ENCODE data around the gene ZBTB42.

ZBTB42 gene

GRCh38 chr14:104813286-104813685 is 12.4 kb downstream of the ZBTB42 start:
- no peak overlapping the region for H3K4me3 ChIP-seq (ENCODE audit: low read length)
- no peak for TF ChIP-seq ZNF274 (IDR thresholded peaks at IDR 0.05; ENCODE audit: low read depth, low read length)

DNA sequence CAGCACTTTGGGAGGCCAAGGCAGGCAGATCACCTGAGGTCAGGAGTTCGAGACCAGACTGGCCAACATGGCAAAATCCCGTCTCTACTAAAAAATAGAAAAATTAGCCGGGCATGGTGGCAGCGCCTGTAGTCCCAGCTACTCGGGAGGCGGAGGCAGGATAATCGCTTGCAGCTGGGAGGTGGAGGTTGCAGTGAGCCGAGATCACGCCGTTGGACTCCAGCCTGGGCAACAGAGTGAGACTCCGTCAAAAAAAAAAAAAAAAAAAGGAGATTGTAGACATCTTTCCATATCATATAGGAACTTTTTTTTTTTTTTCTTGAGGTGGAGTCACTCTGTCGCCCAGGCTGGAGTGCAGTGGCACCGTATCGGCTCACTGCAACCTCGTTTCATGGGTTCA is 13.8 kb downstream of the ZBTB42 start:
- H3K4me3 ChIP-seq (ENCODE audit: low read length), result peak overlapping the region; percentile 88; the same call in 1 of the 2 replicates

DNA sequence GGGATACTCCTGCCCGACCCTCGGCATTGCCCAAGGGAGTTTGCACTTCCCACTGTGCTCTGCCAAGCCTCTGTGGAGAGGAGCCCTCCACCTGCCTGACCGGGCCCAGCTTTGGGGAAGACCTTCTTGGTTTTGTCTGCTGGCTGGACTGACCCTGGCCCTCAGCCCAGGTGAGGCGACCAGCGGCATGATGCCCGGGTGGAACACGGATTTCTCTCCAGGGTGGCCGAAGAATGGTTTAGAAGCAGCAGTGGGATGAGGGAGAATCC is 15.6 kb downstream of the ZBTB42 start:
- peak overlapping the region; percentile 88 for H3K4me3 ChIP-seq (ENCODE audit: low read length)
- no peak for TF ChIP-seq ZNF274 (IDR thresholded peaks at IDR 0.05; ENCODE audit: low read depth, low read length)

DNA sequence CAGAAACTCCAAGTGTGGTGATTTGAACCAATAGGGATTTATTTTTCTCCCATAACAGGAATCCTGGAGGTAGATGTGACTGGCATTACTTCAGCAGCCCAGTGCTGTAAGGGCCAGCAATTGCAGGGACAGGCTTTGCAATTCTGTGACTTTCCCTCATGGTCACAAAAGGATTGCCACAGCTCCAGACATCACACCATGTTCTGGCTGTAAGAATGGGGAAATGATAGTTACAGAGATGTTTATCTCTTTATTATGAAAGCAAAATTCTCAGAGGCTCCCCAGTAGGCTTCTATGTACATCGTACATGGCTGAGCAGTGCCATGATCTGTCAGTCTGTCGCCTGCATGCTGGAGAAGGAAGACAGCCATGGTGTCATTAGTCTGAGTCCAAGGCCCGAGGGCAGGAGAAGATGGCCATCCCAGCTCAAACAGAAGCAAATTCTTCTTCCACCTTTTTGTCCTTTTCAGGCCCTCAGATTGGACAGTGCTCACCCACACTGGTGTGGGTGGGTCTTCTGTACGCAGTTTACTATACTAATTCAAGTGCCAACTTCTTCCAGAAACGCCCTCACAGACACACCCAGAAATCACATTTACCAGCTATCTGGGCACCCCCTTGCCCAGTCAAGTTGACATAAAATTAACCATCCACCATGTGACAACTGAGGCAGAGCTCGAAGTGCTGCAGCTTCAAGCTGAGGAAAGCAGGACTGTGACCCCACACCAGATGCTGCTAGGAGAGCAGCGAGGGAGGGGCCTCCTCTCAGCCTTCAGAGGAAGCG is 17.2 kb downstream of the ZBTB42 start:
- no peak for TF ChIP-seq ZNF274 (IDR thresholded peaks at IDR 0.05; ENCODE audit: low read depth, low read length)
- H3K4me3 ChIP-seq (ENCODE audit: low read length), result no peak overlapping the region

- no peak for TF ChIP-seq ZNF274 (IDR thresholded peaks at IDR 0.05; ENCODE audit: low read depth, low read length)
- no peak overlapping the region for H3K4me3 ChIP-seq (ENCODE audit: low read length)
Observed at GRCh38 chr14:104818714-104819161, 17.8 kb downstream of the ZBTB42 start.

DNA sequence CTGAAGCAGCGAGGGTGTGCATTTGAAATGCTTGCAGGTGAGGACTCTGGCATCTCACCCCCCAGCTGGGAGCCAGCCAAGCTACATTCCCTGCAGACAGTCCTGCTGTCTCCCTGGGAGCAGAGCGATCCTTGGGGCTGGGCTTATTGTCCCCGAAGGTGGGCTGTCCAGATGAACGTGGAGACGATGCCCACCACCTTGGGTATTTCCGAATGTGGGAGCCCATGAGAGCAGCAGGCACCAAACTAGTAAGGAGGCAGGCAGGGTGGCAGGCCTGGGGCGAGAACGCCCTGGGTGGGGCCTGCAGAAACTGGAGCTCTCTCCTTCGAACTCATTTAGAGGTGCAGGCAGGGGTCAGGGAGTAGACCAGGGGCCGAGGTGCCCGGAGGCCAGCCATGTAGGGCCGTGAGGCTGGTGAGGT is 18.5 kb downstream of the ZBTB42 start:
- H3K4me3 ChIP-seq (ENCODE audit: low read length), result no peak overlapping the region
- TF ChIP-seq ZNF274 (IDR thresholded peaks at IDR 0.05; ENCODE audit: low read depth, low read length), result no peak

DNA sequence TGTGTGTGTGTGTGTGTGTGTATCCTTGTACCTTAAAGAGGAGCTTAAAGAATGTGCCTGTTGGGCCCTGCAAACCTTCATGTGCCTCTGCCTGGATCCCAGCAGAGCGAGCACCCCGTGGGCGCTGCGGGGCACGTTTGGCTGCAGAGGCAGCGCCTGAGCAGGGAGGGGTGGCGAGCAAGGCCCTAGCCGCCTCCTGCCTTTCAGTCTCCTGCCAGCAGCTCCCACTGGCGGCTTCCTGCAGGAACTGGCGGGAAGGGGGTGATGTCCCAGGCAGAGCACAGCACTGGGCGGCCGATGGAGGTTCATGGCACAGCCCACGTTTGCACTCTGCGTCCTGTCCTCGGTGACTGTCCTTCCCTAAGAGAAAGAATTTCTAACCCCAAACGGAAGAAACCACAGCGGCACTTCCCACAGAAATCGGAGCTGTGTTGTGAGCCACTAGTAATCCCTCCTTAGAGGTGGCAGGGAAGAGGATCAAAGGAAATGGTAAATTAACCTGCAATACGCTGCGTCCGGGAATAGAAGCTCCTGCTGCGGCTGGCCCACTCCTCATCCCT is 19.8 kb downstream of the ZBTB42 start:
- H3K4me3 ChIP-seq (ENCODE audit: low read length), result no peak overlapping the region
- no peak for TF ChIP-seq ZNF274 (IDR thresholded peaks at IDR 0.05; ENCODE audit: low read depth, low read length)

GRCh38 chr14:104821229-104821945 is 20.5 kb downstream of the ZBTB42 start:
- no peak for TF ChIP-seq ZNF274 (IDR thresholded peaks at IDR 0.05; ENCODE audit: low read depth, low read length)
- H3K4me3 ChIP-seq (ENCODE audit: low read length), result no peak overlapping the region

DNA sequence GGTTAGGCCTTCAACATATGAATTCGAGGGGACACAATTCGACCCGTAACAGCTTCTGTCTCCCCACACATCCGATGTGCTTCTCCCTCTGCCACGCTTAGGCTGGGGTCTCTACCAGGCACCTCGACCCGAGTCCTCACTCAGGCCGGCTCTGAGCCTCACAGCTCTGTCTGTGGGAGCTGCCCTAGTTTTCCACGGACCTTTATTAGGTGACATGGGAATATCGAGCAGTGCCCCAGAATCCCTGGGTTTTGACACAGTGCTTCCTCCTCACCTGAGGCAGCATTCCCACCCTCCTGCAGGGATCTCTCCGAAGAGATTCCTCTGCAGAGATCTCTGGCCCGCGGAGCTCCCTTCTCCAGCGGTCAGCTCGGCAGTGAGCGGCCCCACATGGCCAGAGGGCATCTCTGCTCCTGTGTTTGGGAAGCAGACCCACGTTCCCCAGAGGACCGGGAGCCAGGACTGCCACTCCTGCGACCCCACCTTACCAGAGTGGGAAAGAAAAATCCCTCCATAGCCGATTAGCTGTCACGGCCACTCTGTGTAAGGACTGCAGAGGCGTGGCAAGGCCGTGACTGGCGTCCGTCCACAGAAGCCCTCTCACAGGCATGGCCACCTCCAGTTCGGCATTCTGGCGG is 21.2 kb downstream of the ZBTB42 start:
- TF ChIP-seq ZNF274 (IDR thresholded peaks at IDR 0.05; ENCODE audit: low read depth, low read length), result no peak
- no peak overlapping the region for H3K4me3 ChIP-seq (ENCODE audit: low read length)

- TF ChIP-seq ZNF274 (IDR thresholded peaks at IDR 0.05; ENCODE audit: low read depth, low read length), result no peak
- H3K4me3 ChIP-seq (ENCODE audit: low read length), result no peak overlapping the region
Observed at GRCh38 chr14:104822821-104823615, 22.1 kb downstream of the ZBTB42 start.

DNA sequence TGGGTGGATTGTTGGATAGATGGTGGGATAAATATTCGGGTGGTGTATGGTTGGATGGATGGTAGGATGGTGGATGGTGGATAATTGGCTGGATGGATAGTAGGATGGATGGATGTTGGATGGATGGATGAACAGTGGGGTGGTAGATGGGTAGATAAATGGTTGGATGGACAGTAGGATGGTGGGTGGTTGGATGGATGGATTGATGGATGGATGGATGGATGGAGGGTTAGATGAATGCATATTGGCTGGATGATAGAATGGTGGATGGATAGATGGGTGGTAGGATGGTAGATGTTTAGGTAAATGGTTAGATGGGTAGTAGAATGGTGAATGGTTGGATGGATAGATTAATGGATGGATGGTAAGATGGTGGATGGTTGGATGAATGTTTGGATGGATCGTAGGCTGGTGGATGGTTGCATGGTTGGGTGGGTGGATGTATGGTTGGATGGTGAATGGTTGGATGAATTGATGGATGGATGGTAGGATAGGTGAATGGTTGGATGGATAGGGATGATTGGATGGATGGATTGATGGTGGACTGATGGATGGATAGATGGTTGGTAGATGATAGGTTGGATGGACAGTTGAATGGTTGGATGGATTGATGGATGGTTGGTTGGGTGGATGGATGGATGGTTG is 23.6 kb downstream of the ZBTB42 start:
- TF ChIP-seq ZNF274 (IDR thresholded peaks at IDR 0.05; ENCODE audit: low read depth, low read length), result no peak
- no peak overlapping the region for H3K4me3 ChIP-seq (ENCODE audit: low read length)

- peak overlapping the region; percentile 62; the same call in 1 of the 2 replicates for H3K4me3 ChIP-seq (ENCODE audit: low read length)
- TF ChIP-seq ZNF274 (IDR thresholded peaks at IDR 0.05; ENCODE audit: low read depth, low read length), result no peak
Observed at GRCh38 chr14:104826189-104826860, 25.4 kb downstream of the ZBTB42 start.

DNA sequence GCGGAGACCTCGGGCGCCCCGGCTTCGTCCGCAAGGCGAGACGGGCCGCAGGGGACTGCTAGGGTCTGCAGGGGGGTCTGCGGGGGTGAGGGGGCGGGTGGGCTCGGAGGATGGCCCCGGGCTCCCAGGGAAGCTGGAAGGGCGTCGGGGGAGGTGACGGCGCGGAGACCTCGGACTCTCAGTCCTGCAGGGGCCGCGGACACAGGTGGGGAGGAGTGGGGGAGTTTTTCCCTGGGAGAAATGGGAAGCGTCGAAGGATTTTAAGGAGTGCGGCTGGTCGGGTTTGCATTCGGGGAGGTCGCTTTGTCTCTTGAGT is 25.9 kb downstream of the ZBTB42 start:
- no peak for TF ChIP-seq ZNF274 (IDR thresholded peaks at IDR 0.05; ENCODE audit: low read depth, low read length)
- H3K4me3 ChIP-seq (ENCODE audit: low read length), result no peak overlapping the region
